ENCODE measurements around the gene PTER.
A peak's percentile ranks its signal among the peaks of the same experiment; 100 is the strongest.

Gene PTER

DNA sequence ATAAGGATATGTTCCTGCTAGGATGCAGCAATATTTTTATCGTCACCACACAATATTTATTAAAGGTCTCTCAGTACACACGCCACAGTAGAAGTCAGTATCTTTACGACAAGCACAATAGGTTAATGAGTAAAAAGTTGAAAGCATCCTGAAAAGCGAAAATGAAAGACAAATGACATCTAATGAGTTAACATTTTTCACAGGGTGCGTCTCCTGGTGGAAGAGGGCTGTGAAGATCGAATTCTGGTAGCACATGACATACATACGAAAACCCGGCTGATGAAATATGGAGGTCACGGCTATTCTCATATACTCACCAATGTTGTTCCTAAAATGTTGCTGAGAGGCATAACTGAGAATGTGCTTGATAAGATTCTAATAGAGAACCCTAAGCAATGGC lies 74.0 kb downstream of the PTER start:
- Histone ChIP-seq H3K27ac (no peak overlapping the region), H3K9me3 (ENCODE audit: low read depth, low read length) (no peaks in the 10 kb centered on the region), H3K36me3 (ENCODE audit: insufficient read depth, low read length) (no peaks in the 10 kb centered on the region), H3K9ac (ENCODE audit: insufficient read length) (no peak overlapping the region), H3K4me3 (no peak overlapping the region)
- no peak for TF ChIP-seq EZH2 (IDR thresholded peaks at IDR 0.05)
- no peak for TF ChIP-seq FOXP2 (optimal IDR thresholded peaks at IDR 0.05; ENCODE audit: control extremely low read depth, extremely low read length, insufficient read depth)
- TF ChIP-seq POLR2AphosphoS5 (IDR thresholded peaks at IDR 0.05; ENCODE audit: borderline replicate concordance, low read depth, low read length), result no peak
- DNase-seq (ENCODE audit: low read depth, low spot score), result no peak

DNA sequence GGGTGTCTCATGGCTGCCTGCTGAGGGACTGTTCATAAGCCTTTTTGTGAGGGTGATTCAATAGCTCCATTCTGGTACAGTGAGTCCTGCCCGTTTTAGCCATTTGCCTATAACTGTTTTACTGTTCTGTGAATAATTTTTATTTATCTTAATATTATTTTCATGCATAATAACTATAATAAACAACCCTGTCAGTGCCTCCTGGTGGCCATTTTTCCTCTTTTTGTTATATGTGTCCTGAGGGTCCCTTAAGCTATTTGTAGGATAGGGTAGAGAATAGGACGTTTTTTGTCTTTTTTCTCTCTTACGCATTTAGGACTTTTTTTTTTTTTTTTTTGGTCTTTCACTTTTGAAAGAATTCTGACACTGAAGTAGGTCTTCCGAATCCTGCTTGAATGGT lies 82.0 kb downstream of the PTER start:
- Histone ChIP-seq H3K9me3 (ENCODE audit: low read depth, low read length) (no peaks in the 10 kb centered on the region), H3K4me3 (no peak overlapping the region), H3K27ac (no peak overlapping the region), H3K36me3 (ENCODE audit: insufficient read depth, low read length) (no peaks in the 10 kb centered on the region), H3K9ac (ENCODE audit: insufficient read length) (no peak overlapping the region)
- DNase-seq (ENCODE audit: low read depth, low spot score), result no peak
- TF ChIP-seq FOXP2 (optimal IDR thresholded peaks at IDR 0.05; ENCODE audit: control extremely low read depth, extremely low read length, insufficient read depth) (no peak), POLR2AphosphoS5 (IDR thresholded peaks at IDR 0.05; ENCODE audit: borderline replicate concordance, low read depth, low read length) (no peak), EZH2 (IDR thresholded peaks at IDR 0.05) (no peak)

DNA sequence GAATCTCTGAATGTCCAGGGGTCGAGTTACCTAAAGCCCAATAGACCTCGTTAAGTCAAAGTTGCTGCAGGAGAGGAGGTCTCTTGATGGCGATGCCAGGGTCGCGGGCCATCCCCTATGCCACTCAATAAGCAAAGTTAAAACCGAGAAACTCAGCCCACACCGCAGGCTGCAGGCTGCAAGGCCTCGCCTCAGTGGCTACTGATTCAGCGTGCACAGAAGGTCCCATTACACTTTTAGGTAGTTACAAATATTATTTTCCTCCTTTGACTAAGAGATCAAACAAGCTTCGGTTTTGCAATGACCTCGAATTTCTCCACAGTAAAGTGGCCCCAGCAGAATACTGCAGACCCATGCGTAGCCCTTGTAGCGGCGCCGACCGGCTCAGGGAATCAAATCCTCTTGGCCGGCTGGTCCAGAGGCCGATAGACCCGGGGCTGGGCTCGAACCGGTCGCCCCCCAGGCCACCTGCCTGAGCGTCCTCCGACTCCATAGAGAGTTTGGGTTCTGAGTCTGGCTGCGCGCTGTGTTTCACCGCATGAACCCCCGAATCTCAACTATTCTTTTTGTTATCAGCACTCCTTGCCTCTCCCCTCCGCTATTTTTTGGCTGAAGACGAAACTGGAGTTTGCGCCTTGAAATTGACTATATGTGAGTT lies 82.6 kb downstream of the PTER start:
- Histone ChIP-seq H3K4me3 (no peak overlapping the region), H3K9me3 (ENCODE audit: low read depth, low read length) (no peaks in the 10 kb centered on the region), H3K9ac (ENCODE audit: insufficient read length) (no peak overlapping the region), H3K27ac (no peak overlapping the region), H3K36me3 (ENCODE audit: insufficient read depth, low read length) (no peaks in the 10 kb centered on the region)
- no peak for DNase-seq (ENCODE audit: low read depth, low spot score)
- TF ChIP-seq FOXP2 (optimal IDR thresholded peaks at IDR 0.05; ENCODE audit: control extremely low read depth, extremely low read length, insufficient read depth) (no peak), EZH2 (IDR thresholded peaks at IDR 0.05) (no peak)

DNA sequence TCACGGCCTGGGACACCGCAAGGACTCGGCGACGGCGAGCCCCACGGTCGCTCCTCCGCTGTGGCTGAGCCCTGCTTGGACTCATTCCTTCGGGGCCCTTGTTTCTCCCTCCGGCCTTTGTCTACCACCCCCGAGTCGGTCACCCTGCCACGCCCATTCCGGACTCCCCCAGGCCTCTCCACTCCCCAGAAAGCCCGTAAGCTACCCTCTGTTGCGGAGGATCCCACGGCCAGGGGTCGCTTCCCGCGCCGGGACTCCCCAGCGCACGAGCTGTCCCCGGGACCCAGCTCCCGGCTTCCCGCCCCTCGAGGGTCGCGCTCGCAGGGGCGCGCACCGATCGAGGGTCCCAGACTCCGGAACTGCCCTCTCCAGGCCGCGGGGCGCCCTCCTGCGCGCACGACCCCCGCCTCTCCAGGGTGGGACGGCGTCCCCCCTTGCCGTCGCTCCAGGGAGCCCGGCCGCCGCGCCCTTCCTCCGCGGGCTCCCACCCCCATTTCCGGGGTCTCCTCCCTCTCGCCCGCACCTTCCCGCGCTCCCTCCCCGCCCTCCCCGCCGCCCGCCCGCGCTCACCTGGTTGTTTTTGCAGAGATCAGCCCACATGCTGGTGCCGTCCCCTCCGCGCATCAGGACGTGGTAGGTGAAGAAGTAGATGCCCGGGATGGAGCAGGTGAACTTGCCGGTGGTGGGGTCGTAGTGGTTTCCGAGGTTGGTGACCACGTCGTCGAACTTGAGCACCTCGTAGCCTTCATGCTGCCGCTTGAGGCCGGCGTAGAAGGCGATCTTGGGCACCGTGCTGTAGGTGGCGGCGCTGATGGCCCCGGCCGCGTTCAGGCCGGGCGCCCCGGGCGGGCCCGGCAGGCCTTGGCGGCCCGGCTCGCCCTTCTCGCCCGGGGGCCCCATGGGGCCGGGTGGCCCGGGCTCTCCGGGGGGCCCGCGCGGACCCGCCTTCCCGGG lies 83.4 kb downstream of the PTER start:
- no peak overlapping the region for H3K27ac ChIP-seq
- no peak for DNase-seq (ENCODE audit: low read depth, low spot score)
- H3K4me3 ChIP-seq, result no peak overlapping the region
- no peaks in the 10 kb centered on the region for H3K9me3 ChIP-seq (ENCODE audit: low read depth, low read length)
- TF ChIP-seq POLR2AphosphoS5 (IDR thresholded peaks at IDR 0.05; ENCODE audit: borderline replicate concordance, low read depth, low read length), result no peak
- no peak overlapping the region for H3K9ac ChIP-seq (ENCODE audit: insufficient read length)
- no peaks in the 10 kb centered on the region for H3K36me3 ChIP-seq (ENCODE audit: insufficient read depth, low read length)

DNA sequence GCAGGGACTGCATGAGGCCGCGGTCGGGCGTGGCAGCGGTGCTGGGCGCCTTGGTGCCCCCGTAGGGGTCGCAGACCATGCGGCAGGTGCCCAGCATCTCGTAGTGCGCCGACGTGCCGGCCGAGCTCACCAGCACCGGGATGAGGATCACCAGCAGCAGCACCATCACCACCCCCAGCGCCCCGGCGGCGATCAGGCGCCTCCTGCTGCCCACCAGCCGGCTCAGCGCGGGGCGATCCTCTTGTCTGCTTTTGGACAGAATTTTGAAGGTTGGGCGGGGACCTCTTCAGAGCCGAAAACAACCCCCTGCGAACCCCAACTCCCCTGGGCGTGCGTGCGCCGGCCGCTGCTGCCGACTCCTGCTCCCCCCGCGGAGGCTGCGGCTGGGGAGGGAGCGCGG lies 84.1 kb downstream of the PTER start:
- H3K27ac ChIP-seq, result no peak overlapping the region
- no peak overlapping the region for H3K9ac ChIP-seq (ENCODE audit: insufficient read length)
- H3K4me3 ChIP-seq, result peak overlapping the region; percentile 49
- no peaks in the 10 kb centered on the region for H3K9me3 ChIP-seq (ENCODE audit: low read depth, low read length)
- no peak for DNase-seq (ENCODE audit: low read depth, low spot score)
- TF ChIP-seq FOXP2 (optimal IDR thresholded peaks at IDR 0.05; ENCODE audit: control extremely low read depth, extremely low read length, insufficient read depth) (no peak), POLR2AphosphoS5 (IDR thresholded peaks at IDR 0.05; ENCODE audit: borderline replicate concordance, low read depth, low read length) (no peak), EZH2 (IDR thresholded peaks at IDR 0.05) (no peak)
- H3K36me3 ChIP-seq (ENCODE audit: insufficient read depth, low read length), result no peaks in the 10 kb centered on the region

DNA sequence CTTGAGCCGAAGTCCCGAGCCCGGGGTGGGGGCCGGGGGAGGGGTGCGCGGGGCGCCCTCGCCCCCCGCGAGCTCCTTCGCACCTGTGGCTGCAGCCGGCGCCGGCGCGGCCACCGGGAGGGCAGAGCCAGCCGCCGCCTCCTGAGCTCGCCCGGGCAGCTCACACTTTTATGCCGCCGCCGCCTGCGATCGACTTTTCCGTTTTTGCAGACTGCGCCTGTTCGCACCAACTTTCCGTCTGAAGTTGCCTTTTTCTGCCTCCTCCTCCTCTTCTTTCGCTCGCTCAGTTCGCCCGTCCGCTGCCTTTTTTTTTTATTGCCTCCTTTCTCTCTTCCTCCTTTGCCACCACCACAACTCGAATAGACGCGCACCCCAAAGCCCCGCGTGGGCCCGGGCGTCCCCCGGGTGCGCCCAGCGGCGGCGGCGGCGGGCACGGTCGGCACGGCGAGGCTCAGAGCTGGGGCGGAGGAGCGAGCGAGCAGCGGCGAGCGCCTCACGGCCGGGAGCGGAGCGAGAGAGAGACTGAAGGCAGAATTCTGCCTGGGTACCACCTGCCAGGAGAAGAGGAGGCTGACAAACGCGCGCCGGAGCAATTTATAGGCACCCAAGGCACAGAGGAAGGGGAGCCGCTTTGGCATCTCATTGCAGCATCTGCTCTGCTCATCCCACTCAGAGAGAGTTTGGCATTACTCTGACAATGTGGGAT lies 84.7 kb downstream of the PTER start, which contains the start of gene C1QL3:
Gene C1QL3, minus strand, starts transcription at position 569 of the 706 bp plus-strand sequence. CDS start 814 bp downstream, outside the sequence.
- no peak for DNase-seq (ENCODE audit: low read depth, low spot score)
- Histone ChIP-seq H3K4me3 (peak within 1 kb of the TSS; percentile 49), H3K9me3 (ENCODE audit: low read depth, low read length) (no peaks in the 10 kb centered on the region)

DNA sequence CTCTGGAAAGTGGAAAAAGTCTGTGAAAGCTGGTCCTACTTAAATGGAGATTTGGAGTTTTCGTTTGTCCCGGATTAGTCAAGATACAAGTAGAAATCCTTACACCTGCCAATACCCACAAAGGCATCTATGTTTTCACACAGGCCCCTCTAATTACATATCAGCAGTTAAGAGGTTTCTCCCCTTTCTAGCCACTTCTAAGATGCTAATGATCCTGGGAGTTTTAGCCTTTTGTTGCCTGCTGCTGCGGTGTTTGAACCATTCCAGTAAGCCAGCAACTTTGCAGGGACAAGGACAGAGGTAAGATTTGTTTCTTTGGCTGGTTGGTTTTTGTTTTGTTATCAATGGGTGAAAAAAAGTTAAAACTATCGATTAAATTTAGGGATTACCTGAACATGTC lies 90.6 kb downstream of the PTER start:
- H3K36me3 ChIP-seq (ENCODE audit: insufficient read depth, low read length), result no peaks in the 10 kb centered on the region
- no peak overlapping the region for H3K9ac ChIP-seq (ENCODE audit: insufficient read length)
- H3K4me3 ChIP-seq, result no peak overlapping the region
- no peak for DNase-seq (ENCODE audit: low read depth, low spot score)
- H3K27ac ChIP-seq, result no peak overlapping the region
- TF ChIP-seq FOXP2 (optimal IDR thresholded peaks at IDR 0.05; ENCODE audit: control extremely low read depth, extremely low read length, insufficient read depth) (no peak), EZH2 (IDR thresholded peaks at IDR 0.05) (no peak), POLR2AphosphoS5 (IDR thresholded peaks at IDR 0.05; ENCODE audit: borderline replicate concordance, low read depth, low read length) (no peak)
- H3K9me3 ChIP-seq (ENCODE audit: low read depth, low read length), result no peaks in the 10 kb centered on the region

More for the DNA sequence above, 84.7 kb downstream of the PTER start, which contains the start of gene C1QL3:
- Histone ChIP-seq H3K9ac (ENCODE audit: insufficient read length) (no peak within 1 kb of the TSS), H3K36me3 (ENCODE audit: insufficient read depth, low read length) (no peaks in the 10 kb centered on the region), H3K27ac (no peak within 1 kb of the TSS)
- TF ChIP-seq POLR2AphosphoS5 (IDR thresholded peaks at IDR 0.05; ENCODE audit: borderline replicate concordance, low read depth, low read length) (no peak), FOXP2 (optimal IDR thresholded peaks at IDR 0.05; ENCODE audit: control extremely low read depth, extremely low read length, insufficient read depth) (no peak), EZH2 (IDR thresholded peaks at IDR 0.05) (no peak)

DNA sequence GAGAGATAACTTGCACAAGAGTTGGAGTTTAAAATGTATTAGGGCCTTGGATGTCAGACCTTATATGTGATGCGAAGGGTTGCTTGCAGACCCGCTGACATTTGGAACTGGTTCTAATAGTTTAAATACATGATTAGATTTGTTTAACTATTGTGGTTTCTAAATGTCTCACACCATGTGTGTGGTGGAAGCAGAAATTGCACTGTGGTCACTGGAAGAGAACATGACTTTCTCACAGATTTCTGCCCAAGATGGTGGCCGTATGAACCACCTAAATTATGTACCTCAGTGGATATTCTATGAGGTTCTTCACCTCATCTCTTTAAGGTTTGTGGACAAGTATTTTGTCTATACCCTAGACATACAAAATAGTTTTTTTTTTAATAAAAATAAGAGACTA lies 93.0 kb downstream of the PTER start:
- no peak for DNase-seq (ENCODE audit: low read depth, low spot score)
- no peak overlapping the region for H3K4me3 ChIP-seq
- no peaks in the 10 kb centered on the region for H3K36me3 ChIP-seq (ENCODE audit: insufficient read depth, low read length)
- no peak for TF ChIP-seq FOXP2 (optimal IDR thresholded peaks at IDR 0.05; ENCODE audit: control extremely low read depth, extremely low read length, insufficient read depth)
- TF ChIP-seq EZH2 (IDR thresholded peaks at IDR 0.05), result no peak
- no peak for TF ChIP-seq POLR2AphosphoS5 (IDR thresholded peaks at IDR 0.05; ENCODE audit: borderline replicate concordance, low read depth, low read length)
- no peak overlapping the region for H3K9ac ChIP-seq (ENCODE audit: insufficient read length)
- no peak overlapping the region for H3K27ac ChIP-seq
- H3K9me3 ChIP-seq (ENCODE audit: low read depth, low read length), result no peaks in the 10 kb centered on the region
